ENCODE data around the gene DENND1A. TPM values are rescaled to one million over a fixed set of nuclear protein-coding genes. Genes with fewer than 3 reads are reported as not detected.
"Not testable (repeated sequence)": the region's sequence is repeated elsewhere in the genome, so short reads cannot be mapped to it uniquely, and the experiment has no call there.

Gene DENND1A
- total RNA-seq, 1 experiment from 2014 or later = 19.7 TPM

DNA sequence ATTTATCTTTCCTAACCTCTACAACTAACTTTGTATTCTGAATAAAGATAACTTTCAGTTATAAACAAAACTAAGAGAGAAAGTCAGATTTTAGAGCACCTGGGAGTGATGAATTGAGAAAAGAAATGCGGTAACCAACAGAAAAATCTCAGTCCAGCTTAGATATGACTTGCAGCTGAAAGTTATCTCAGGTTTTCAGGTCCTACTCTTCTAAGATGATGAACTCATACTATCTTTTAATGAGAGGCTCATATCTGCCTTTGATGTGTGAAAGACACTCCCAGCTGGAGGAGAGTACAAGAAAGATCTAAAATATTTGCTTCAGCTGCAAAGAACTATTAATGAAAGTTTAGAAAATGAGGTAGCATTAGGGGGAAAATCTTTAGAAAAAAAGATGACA lies 190.5 kb downstream of the DENND1A start:
- Histone ChIP-seq H3K4me1 (ENCODE audit: control insufficient read depth, insufficient read depth, low read length) (no peaks in the 10 kb centered on the region), H3K9me3 (ENCODE audit: control insufficient read depth, insufficient read depth, low read depth, low read length) (no peaks in the 10 kb centered on the region), H3K4me3 (ENCODE audit: low read depth in 2 of 2, low read length in 2 of 2) (no peak overlapping the region), H3K27me3 (ENCODE audit: control insufficient read depth, insufficient read depth, low read length) (no peaks in the 10 kb centered on the region), H3K36me3 (ENCODE audit: control insufficient read depth, insufficient read depth, low read length) (no peaks in the 10 kb centered on the region), H3K27ac (ENCODE audit: low read length) (no peak overlapping the region)
- no peak for DNase-seq (ENCODE audit: low read depth, low spot score)
- TF ChIP-seq TCF7L2 (IDR thresholded peaks at IDR 0.05; ENCODE audit: low read depth, low read length) = no peak
- intact Hi-C loops (cut with micrococcal nuclease; ENCODE audit: unreplicated experiment) (no loop called here), in situ Hi-C loops (cut with HindIII; ENCODE audit: low pct_unique_long_range_greater_than_20kb, low sequenced_read_pairs) (no loop called here)
- BruUV-seq (replicated peaks) = no TSS peak
- ATAC-seq = no peak
- POLR2A ChIA-PET = no interaction called here
- CTCF ChIA-PET = no interaction called here

DNA sequence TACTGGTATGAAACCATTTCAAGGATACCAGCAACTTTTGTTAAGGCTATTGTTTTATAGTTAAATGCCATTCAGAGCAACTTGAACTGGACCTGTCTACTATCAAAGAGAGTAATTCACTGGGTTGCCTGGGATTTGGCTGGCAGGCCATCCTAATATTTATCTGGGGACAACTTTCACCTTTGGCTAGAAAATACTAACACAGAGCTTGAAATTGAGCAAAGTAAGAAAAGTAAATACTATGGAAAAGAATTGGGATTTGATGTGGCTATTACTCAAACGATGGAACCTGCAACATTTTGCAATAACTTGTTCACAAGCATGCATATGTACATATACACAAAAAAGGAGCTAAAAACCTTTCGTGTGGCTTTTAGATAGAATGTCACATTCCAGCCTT lies 191.3 kb downstream of the DENND1A start:
- no TSS peak for BruUV-seq (replicated peaks)
- no peak for DNase-seq (ENCODE audit: low read depth, low spot score)
- CTCF ChIA-PET = no interaction called here
- Histone ChIP-seq H3K9me3 (ENCODE audit: control insufficient read depth, insufficient read depth, low read depth, low read length) (no peaks in the 10 kb centered on the region), H3K4me3 (ENCODE audit: low read depth in 2 of 2, low read length in 2 of 2) (no peak overlapping the region), H3K27ac (ENCODE audit: low read length) (no peak overlapping the region), H3K4me1 (ENCODE audit: control insufficient read depth, insufficient read depth, low read length) (no peaks in the 10 kb centered on the region), H3K36me3 (ENCODE audit: control insufficient read depth, insufficient read depth, low read length) (no peaks in the 10 kb centered on the region), H3K27me3 (ENCODE audit: control insufficient read depth, insufficient read depth, low read length) (no peaks in the 10 kb centered on the region)
- POLR2A ChIA-PET = no interaction called here
- intact Hi-C loops (cut with micrococcal nuclease; ENCODE audit: unreplicated experiment) (no loop called here), in situ Hi-C loops (cut with HindIII; ENCODE audit: low pct_unique_long_range_greater_than_20kb, low sequenced_read_pairs) (no loop called here)
- ATAC-seq = no peak
- TF ChIP-seq, protein P1, sequence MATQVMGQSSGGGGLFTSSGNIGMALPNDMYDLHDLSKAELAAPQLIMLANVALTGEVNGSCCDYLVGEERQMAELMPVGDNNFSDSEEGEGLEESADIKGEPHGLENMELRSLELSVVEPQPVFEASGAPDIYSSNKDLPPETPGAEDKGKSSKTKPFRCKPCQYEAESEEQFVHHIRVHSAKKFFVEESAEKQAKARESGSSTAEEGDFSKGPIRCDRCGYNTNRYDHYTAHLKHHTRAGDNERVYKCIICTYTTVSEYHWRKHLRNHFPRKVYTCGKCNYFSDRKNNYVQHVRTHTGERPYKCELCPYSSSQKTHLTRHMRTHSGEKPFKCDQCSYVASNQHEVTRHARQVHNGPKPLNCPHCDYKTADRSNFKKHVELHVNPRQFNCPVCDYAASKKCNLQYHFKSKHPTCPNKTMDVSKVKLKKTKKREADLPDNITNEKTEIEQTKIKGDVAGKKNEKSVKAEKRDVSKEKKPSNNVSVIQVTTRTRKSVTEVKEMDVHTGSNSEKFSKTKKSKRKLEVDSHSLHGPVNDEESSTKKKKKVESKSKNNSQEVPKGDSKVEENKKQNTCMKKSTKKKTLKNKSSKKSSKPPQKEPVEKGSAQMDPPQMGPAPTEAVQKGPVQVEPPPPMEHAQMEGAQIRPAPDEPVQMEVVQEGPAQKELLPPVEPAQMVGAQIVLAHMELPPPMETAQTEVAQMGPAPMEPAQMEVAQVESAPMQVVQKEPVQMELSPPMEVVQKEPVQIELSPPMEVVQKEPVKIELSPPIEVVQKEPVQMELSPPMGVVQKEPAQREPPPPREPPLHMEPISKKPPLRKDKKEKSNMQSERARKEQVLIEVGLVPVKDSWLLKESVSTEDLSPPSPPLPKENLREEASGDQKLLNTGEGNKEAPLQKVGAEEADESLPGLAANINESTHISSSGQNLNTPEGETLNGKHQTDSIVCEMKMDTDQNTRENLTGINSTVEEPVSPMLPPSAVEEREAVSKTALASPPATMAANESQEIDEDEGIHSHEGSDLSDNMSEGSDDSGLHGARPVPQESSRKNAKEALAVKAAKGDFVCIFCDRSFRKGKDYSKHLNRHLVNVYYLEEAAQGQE (IDR thresholded peaks at IDR 0.05; ENCODE audit: insufficient read depth in 1 of 2, low read depth in 2 of 2, low read length in 1 of 2) = no peak
- TF ChIP-seq TCF7L2 (IDR thresholded peaks at IDR 0.05; ENCODE audit: low read depth, low read length) (no peak), POLR2AphosphoS5 (IDR thresholded peaks at IDR 0.05; ENCODE audit: low read depth, low read length) (no peak)
- TF ChIP-seq, protein P2, sequence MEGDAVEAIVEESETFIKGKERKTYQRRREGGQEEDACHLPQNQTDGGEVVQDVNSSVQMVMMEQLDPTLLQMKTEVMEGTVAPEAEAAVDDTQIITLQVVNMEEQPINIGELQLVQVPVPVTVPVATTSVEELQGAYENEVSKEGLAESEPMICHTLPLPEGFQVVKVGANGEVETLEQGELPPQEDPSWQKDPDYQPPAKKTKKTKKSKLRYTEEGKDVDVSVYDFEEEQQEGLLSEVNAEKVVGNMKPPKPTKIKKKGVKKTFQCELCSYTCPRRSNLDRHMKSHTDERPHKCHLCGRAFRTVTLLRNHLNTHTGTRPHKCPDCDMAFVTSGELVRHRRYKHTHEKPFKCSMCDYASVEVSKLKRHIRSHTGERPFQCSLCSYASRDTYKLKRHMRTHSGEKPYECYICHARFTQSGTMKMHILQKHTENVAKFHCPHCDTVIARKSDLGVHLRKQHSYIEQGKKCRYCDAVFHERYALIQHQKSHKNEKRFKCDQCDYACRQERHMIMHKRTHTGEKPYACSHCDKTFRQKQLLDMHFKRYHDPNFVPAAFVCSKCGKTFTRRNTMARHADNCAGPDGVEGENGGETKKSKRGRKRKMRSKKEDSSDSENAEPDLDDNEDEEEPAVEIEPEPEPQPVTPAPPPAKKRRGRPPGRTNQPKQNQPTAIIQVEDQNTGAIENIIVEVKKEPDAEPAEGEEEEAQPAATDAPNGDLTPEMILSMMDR (IDR thresholded peaks at IDR 0.05) = no peak

- ATAC-seq (no peak), DNase-seq (ENCODE audit: low read depth, low spot score) (no peak)
- H3K36me3 ChIP-seq (ENCODE audit: control insufficient read depth, insufficient read depth, low read length) = no peaks in the 10 kb centered on the region
- ChIA-PET CTCF (no interaction called here), POLR2A (no interaction called here)
- H3K9me3 ChIP-seq (ENCODE audit: control insufficient read depth, insufficient read depth, low read depth, low read length) = no peaks in the 10 kb centered on the region
- no peak overlapping the region for H3K4me3 ChIP-seq (ENCODE audit: low read depth in 2 of 2, low read length in 2 of 2)
- H3K27ac ChIP-seq (ENCODE audit: low read length) = no peak overlapping the region
- BruUV-seq (replicated peaks) = no TSS peak
- intact Hi-C loops (cut with micrococcal nuclease; ENCODE audit: unreplicated experiment) = no loop called here
- TF ChIP-seq, protein P2 (IDR thresholded peaks at IDR 0.05) = no peak
- no peak for TF ChIP-seq SIN3A (IDR thresholded peaks at IDR 0.05; ENCODE audit: borderline replicate concordance, insufficient read depth, low read depth, low read length)
- TF ChIP-seq POLR2AphosphoS5 (IDR thresholded peaks at IDR 0.05; ENCODE audit: low read depth, low read length) = no peak
- TF ChIP-seq, protein P1 (IDR thresholded peaks at IDR 0.05; ENCODE audit: insufficient read depth in 1 of 2, low read depth in 2 of 2, low read length in 1 of 2) = no peak
- no peak for TF ChIP-seq TCF7L2 (IDR thresholded peaks at IDR 0.05; ENCODE audit: low read depth, low read length)
- in situ Hi-C loops (cut with HindIII; ENCODE audit: low pct_unique_long_range_greater_than_20kb, low sequenced_read_pairs) = no loop called here
- H3K27me3 ChIP-seq (ENCODE audit: control insufficient read depth, insufficient read depth, low read length) = no peaks in the 10 kb centered on the region
- no peaks in the 10 kb centered on the region for H3K4me1 ChIP-seq (ENCODE audit: control insufficient read depth, insufficient read depth, low read length)
These were observed 194.6 kb downstream of the DENND1A start for GRCh38 chr9:123735376-123735775.

GRCh38 chr9:123728571-123728970 lies 201.4 kb downstream of the DENND1A start:
- CTCF ChIA-PET; BruUV-seq (replicated peaks); POLR2A ChIA-PET; H3K27ac ChIP-seq (ENCODE audit: low read length); H3K36me3 ChIP-seq (ENCODE audit: control insufficient read depth, insufficient read depth, low read length); intact Hi-C loops (cut with micrococcal nuclease; ENCODE audit: unreplicated experiment); H3K4me1 ChIP-seq (ENCODE audit: control insufficient read depth, insufficient read depth, low read length); ATAC-seq; H3K9me3 ChIP-seq (ENCODE audit: control insufficient read depth, insufficient read depth, low read depth, low read length); in situ Hi-C loops (cut with HindIII; ENCODE audit: low pct_unique_long_range_greater_than_20kb, low sequenced_read_pairs); DNase-seq (ENCODE audit: low read depth, low spot score); H3K4me3 ChIP-seq (ENCODE audit: low read depth in 2 of 2, low read length in 2 of 2); H3K27me3 ChIP-seq (ENCODE audit: control insufficient read depth, insufficient read depth, low read length): not testable (repeated sequence)
